Muscle layer of duodenum (tissue), 2 donors: ENCODE data around the gene KCNQ2.

ENCODE experiments used
- H3K27ac ChIP-seq: one replicate; pipeline ENCODE4 v1.7.0; 2013; ENCODE audit warnings: mild to moderate bottlenecking, low read length
- H3K27me3 ChIP-seq: one replicate; pipeline ENCODE4 v1.7.0; 2013; ENCODE audit warnings: low read depth, mild to moderate bottlenecking, control low read depth, low read length
- H3K36me3 ChIP-seq, 2 donors: one replicate each; pipeline ENCODE4 v1.7.0; 2013; ENCODE audit warnings: low read length in 2 of 2, control low read depth in 1 of 2, mild to moderate bottlenecking in 1 of 2; ENCODE audit not compliant: insufficient read depth in 2 of 2, control insufficient read depth in 1 of 2
- H3K4me1 ChIP-seq, 2 donors: one replicate each; pipeline ENCODE4 v1.7.0; 2013; ENCODE audit warnings: low read length in 2 of 2, mild to moderate bottlenecking in 2 of 2, control low read depth in 1 of 2, moderate library complexity in 1 of 2; ENCODE audit not compliant: insufficient read depth in 2 of 2, control insufficient read depth in 1 of 2
- H3K4me3 ChIP-seq, 2 donors: one replicate each; pipeline ENCODE4 v1.7.0; 2013; ENCODE audit warnings: low read length in 2 of 2, low read depth in 1 of 2, mild to moderate bottlenecking in 1 of 2
- H3K9me3 ChIP-seq, 2 donors: one replicate each; pipeline ENCODE4 v1.7.0; 2013; ENCODE audit warnings: low read length in 2 of 2, control low read depth in 1 of 2, mild to moderate bottlenecking in 1 of 2; ENCODE audit not compliant: control insufficient read depth in 1 of 2
- donor health status: healthy.

Gene KCNQ2

GRCh38 chr20:63370618-63371187, 101.8 kb downstream of the KCNQ2 start:
- Histone ChIP-seq H3K36me3 (no peaks in the 10 kb centered on the region), H3K9me3 (no peaks in the 10 kb centered on the region), H3K27ac (no peak overlapping the region), H3K27me3 (no peaks in the 10 kb centered on the region), H3K4me1 (no peaks in the 10 kb centered on the region), H3K4me3 (no peak overlapping the region)

GRCh38 chr20:63369724-63370617, 102.5 kb downstream of the KCNQ2 start:
- H3K27ac ChIP-seq = no peak overlapping the region
- no peaks in the 10 kb centered on the region for H3K27me3 ChIP-seq
- H3K4me1 ChIP-seq = no peaks in the 10 kb centered on the region
- no peaks in the 10 kb centered on the region for H3K9me3 ChIP-seq
- H3K4me3 ChIP-seq = no peak overlapping the region
- no peaks in the 10 kb centered on the region for H3K36me3 ChIP-seq

- Histone ChIP-seq H3K36me3 (no peaks in the 10 kb centered on the region), H3K9me3 (no peaks in the 10 kb centered on the region), H3K27me3 (no peaks in the 10 kb centered on the region), H3K4me3 (no peak overlapping the region), H3K4me1 (no peaks in the 10 kb centered on the region), H3K27ac (no peak overlapping the region)
Measured at GRCh38 chr20:63369024-63369530, 103.4 kb downstream of the KCNQ2 start.

GRCh38 chr20:63368151-63368550, 104.3 kb downstream of the KCNQ2 start:
- Histone ChIP-seq H3K4me1 (no peaks in the 10 kb centered on the region), H3K27me3 (peaks cover 2% of the 10 kb centered on the region)

GRCh38 chr20:63367446-63368055, 104.9 kb downstream of the KCNQ2 start:
- H3K4me1 ChIP-seq = no peaks in the 10 kb centered on the region
- no peaks in the 10 kb centered on the region for H3K36me3 ChIP-seq
- no peak overlapping the region for H3K4me3 ChIP-seq
- H3K9me3 ChIP-seq = no peaks in the 10 kb centered on the region
- peaks cover 8% of the 10 kb centered on the region for H3K27me3 ChIP-seq
- H3K27ac ChIP-seq = no peak overlapping the region

More at GRCh38 chr20:63368151-63368550, 104.3 kb downstream of the KCNQ2 start:
- no peak overlapping the region for H3K4me3 ChIP-seq
- H3K36me3 ChIP-seq = no peaks in the 10 kb centered on the region
- H3K27ac ChIP-seq = no peak overlapping the region
- no peaks in the 10 kb centered on the region for H3K9me3 ChIP-seq

GRCh38 chr20:63366390-63367365, 105.8 kb downstream of the KCNQ2 start:
- H3K4me3 ChIP-seq = no peak overlapping the region
- peaks cover 13% of the 10 kb centered on the region for H3K27me3 ChIP-seq
- no peak overlapping the region for H3K27ac ChIP-seq
- no peaks in the 10 kb centered on the region for H3K4me1 ChIP-seq
- no peaks in the 10 kb centered on the region for H3K36me3 ChIP-seq
- H3K9me3 ChIP-seq = no peaks in the 10 kb centered on the region

- H3K36me3 ChIP-seq = no peaks in the 10 kb centered on the region
- peaks cover 0 to 2% of the 10 kb centered on the region in 2 donors for H3K4me1 ChIP-seq
- no peaks in the 10 kb centered on the region for H3K9me3 ChIP-seq
- no peak overlapping the region for H3K4me3 ChIP-seq
- H3K27me3 ChIP-seq = peaks cover 14% of the 10 kb centered on the region
- no peak overlapping the region for H3K27ac ChIP-seq
Measured at GRCh38 chr20:63365601-63366389, 106.7 kb downstream of the KCNQ2 start.

GRCh38 chr20:63364801-63365585, 107.5 kb downstream of the KCNQ2 start:
- Histone ChIP-seq H3K9me3 (no peaks in the 10 kb centered on the region), H3K4me3 (no peak overlapping the region), H3K27ac (no peak overlapping the region), H3K27me3 (peaks cover 20% of the 10 kb centered on the region), H3K36me3 (no peaks in the 10 kb centered on the region), H3K4me1 (peaks cover 0 to 7% of the 10 kb centered on the region in 2 donors)

GRCh38 chr20:63363981-63364561, 108.4 kb downstream of the KCNQ2 start:
- Histone ChIP-seq H3K27me3 (peaks cover 20% of the 10 kb centered on the region), H3K27ac (no peak overlapping the region), H3K36me3 (no peaks in the 10 kb centered on the region), H3K9me3 (no peaks in the 10 kb centered on the region), H3K4me1 (peaks cover 0 to 7% of the 10 kb centered on the region in 2 donors), H3K4me3 (no peak overlapping the region)
